HPDE6-E6E7 (cell line): ENCODE measurements around the gene GPR6.
A peak's percentile ranks its signal among the peaks of the same experiment; 100 is the strongest.

Experiments used
- DNase-seq: peaks from one replicate; pipeline ENCODE4 v3.0.0; 2011; ENCODE audit warnings: missing footprints; ENCODE audit errors: extremely low spot score

Gene GPR6, protein sequence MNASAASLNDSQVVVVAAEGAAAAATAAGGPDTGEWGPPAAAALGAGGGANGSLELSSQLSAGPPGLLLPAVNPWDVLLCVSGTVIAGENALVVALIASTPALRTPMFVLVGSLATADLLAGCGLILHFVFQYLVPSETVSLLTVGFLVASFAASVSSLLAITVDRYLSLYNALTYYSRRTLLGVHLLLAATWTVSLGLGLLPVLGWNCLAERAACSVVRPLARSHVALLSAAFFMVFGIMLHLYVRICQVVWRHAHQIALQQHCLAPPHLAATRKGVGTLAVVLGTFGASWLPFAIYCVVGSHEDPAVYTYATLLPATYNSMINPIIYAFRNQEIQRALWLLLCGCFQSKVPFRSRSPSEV

DNA sequence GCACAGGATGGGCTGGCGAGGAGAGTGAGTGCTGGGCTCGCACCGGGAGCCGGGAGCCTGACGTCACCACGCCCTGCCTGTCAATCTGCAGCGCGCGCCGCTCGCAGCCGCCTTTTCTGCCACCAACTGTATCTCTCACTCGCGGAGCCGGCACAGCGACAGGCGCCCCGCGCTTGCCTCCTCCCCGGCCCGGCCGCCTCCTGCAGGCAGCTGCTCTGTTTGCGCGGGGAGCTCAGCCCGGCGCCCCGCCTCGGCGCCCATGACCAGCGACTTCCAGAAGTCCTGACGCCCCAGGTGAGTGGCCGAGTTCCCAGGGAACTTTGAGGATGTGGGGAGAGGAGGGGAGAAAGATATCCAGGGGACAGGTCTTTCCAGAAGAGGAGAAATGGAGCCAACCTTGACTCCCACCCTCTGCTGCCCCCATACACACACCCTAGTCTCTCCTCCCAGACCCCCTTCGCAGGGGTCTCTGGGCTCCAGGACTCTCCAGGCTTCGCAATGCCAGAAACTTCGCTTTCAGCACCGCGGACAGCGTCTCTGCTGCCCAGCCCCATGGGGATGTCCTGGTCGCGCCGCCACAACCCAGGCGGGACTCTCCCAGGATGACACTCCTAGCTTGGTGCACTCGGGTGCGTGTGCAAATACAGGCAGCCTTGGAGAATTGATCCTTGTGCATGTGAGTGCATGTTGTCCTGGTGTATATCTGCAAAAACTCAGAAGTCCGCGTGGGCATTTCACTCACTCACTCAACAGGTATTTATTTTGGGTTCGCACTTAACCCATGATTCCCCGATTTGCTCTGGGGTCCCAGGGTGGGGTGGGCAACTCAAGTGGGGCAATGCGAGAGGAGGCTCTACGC, at the start of gene GPR6:
TSS of gene GPR6 (plus strand) at position 138 of the 859 bp plus-strand sequence. CDS start 802 bp downstream, outside the sequence.
- peak; percentile 40 for DNase-seq

DNA sequence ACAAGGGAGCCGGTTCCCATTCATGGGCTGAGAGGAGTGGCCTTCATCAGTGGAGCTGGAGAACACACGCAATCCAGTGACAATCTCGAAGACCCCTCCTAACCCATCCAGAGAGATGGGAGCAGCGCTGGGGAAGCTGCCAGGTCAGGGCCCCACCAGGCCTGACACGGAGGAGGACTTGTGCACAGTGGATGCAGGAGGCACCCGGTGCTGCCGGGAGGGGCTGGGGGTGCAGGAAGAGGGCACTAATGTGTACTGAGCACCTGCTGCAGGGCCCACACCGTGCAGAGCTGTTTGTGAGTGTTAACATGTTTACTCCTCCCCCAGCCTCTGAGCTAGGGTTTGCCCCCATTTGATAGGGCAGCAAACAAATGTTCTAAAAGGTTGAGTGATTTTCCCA, 43.8 kb upstream of the GPR6 start:
- DNase-seq, result no peak

DNA sequence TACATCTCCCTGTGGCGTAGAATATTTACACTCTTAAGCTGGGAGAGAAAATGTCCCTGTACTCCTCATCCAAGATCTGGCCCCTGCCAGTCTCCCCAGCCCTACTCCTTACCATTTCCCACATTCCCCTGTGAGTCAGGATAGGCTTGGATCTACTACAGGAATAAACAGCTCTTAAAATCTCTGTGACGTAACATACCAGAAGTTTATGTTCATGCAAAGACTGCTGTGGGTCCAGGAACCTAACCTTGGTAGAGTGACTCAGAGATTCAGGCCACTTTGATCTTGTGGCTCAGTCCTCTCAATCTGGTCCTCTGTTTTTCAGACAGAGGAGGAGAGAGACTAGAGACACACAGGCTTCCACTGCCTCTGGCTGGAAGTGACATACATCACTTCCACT, 38.5 kb upstream of the GPR6 start:
- no peak for DNase-seq

DNA sequence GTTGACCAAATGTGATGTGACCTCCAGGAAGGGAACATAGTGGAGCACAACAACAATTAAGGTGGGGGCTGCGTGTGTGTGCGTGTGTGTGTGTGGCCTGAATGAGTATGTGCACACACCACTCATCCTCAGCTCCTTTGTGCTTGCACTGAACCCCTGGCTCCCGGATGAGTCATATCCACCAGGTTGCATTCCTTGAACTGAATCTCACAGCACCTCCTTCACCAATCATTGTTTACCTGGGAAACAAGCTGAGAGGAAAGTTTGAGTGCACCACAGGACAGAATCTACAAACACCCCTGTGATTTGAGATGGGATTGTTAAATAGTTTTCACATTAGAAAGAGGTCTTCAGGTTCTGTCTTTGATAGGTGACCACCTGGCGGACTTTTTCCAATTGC, 33.7 kb upstream of the GPR6 start:
- DNase-seq, result peak; percentile 78

DNA sequence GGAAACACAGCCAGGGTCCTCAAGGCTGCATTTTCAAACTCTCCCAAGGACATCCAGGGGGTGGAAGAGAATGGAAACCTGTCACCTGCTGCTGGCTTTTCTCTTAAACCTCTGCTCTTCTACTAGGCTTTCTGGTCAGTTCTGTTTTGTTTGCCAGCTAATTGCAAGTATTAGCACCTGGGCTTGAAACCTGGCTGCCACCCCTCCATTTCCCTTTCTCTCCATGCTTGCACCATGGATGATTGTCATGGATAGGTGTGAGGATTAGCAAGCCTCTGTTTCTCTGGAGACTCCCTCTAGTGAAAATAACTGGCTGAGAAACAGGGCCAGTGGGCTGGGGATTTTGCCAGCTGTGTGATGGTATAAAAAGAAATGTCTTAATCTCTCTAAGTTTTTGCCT, 33.0 kb upstream of the GPR6 start:
- no peak for DNase-seq

DNA sequence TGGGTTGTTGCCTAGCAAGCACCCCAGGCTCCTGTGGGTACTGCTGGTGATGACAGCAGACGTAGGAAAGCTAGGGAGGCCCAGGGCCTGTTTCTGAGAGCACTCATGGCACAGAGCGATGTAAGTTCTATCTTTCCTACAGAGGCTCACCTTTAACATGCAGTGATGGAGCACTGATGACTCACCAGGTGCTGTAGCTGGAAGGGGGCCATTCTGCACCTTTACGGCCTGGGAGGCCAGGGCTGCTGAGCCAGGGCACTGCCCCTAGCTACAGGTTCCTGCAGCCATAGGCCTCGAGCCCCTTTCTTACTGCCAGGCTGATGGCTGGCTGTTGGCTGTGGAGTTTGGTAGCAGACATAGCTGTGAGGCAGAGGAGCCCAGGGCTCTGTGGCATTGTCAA, 31.1 kb upstream of the GPR6 start:
- no peak for DNase-seq

DNA sequence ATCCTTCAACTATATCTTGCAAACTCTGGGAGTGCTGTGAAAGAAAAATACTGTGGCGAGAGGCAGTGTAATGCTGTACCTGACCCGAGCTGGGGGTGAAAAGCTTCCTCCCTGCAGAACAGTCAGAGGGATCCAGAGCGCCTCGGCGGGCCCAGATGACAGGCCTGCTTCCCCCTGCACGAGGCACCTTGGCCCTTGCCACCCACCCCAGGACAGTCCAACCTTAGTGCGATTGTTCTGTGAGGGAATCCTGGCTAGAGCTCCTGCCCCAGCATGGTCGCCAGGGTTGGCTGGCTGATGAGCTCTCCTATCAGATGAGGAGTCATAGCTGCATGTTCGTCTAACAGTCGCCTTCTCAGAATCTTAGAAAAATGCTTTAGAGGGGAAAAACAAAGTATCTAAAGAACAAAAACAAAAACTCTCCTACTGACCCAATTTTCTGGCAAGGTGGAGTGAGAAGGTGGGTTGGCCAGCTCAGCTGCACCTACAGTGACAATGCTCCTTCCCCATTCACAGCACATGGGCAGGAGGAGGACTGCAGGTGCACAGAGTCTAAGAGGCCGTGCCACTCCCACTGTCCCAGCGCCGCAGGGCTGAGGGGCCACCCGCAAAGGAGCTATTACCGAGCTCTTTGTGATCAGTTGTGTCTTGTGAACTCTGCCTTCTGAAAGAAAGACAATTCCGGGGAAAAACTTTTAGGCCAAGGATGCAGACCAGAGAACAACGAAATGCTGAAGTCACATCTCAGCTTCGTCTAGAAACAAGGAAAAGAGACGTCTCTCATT, 28.6 kb upstream of the GPR6 start:
- DNase-seq, result no peak

DNA sequence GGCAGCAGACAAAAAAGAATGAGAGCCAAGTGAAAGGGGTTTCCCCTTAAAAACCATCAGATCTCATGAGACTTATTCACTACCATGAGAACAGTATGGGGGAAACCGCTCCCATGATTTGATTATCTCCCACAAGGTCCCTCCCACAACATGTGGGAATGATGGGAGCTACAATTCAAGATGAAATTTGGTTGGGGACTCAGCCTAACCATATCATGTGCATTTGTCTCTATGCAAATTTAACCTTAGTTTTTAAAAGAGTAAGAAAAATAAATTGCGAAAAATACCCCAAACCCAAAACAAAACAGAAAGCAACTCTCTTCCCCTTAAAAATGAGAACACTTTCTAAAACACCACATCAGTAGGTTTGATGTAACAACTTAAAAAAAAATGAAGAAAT, 22.6 kb upstream of the GPR6 start:
- DNase-seq, result no peak

DNA sequence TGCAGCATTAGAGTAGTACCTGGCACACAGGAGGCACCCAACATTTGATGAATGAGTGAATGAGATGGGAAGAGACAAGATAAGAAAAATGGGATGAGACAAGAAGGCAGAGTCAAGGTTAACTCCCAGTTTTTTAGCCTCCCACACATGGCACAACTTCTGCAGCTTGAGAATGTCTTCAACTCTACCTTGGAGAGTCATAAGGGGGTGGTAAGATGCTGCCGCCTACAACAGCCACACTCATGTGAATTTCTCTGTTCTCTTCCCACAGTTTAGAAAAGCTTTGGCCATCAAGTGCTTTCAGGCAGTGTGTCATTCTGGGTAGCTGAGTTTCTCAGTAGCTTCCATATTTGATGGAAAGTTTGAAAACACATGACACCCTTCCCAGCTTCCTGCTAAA, 19.5 kb upstream of the GPR6 start:
- no peak for DNase-seq

DNA sequence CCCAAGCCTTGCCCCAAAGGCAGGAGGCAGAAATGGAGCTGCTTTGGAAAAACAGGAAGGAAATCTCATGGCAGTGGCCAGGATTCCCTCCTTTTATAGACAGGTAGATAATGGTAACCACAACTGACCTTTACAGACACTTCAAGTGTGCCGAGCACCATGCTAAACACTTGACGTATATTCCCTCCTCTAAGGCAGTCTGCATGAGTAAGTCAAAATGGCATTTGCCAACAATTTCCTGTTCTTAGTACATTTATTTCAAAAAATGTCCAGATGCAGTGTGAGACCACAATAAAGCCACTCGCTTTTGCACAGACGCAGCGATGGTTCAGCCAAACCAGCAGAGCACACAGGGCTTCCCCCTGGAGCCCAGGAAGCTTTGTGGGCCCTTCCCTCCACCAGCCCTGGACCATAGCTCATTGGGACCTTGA, 16.5 kb upstream of the GPR6 start:
- DNase-seq, result peak; percentile 70

DNA sequence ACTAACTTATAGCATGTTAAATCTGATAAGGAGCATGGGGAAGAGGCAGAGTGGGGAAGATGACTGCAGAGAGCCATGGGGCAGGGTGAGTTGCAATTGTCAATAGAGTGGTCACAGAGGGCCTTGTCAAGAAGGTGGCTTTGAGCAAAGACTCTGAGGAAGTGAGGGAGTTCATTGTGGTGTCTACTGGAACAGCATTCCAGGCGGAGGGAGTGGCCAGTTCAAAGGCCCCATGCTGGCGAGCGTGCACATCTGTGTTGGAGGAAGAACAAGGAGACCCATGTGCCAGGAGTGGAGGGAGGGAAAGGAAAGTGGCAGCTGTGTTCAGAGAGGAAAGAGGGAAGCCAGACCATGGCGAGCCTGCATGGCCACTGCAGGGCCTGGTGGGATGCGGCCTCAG, 15.8 kb upstream of the GPR6 start:
- DNase-seq, result no peak

DNA sequence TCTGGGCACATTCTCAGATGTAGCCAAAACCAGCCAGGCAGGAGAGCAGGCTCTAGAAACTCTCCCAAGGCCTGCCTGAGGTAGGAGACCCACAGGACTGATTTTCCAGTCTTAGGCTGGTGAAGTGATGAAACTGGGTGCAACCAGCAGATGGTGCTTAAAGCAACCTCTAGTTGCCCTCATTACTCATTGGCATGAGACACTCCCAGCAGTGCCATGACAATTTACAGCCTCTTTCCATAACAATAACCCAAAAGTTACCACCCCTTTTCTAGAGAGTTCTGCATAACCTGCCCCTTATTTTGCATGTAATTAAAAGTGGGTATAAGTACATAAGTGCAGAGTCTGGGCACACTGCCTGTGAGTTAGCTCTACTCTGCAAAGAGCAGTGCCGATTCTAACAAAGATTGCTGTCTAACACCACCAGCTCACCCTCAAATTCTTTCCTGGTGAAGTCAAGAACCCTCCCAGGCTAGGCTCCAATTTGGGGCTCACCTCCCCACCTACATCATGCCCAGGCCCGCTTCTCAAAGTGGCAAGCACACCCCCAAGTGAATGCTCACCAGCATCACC, 14.4 kb upstream of the GPR6 start:
- DNase-seq, result no peak

DNA sequence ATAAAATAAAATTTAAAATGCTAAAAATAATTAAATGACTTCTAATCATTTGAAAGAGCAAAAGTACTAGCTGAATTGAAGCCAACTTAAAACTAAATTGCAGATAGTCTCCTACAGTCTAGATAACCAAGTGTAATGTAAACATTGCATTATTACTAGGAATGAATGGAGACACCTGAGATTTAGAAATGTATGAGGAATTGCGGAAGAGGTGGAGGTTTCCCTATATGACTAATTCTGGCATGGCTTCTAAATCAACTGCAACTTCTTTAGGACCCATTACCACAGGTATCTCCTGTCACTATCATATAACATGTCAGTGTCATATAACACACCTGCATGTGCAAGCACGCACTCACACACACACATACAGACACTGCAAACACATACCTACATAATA, 13.2 kb upstream of the GPR6 start:
- peak; percentile 46 for DNase-seq

DNA sequence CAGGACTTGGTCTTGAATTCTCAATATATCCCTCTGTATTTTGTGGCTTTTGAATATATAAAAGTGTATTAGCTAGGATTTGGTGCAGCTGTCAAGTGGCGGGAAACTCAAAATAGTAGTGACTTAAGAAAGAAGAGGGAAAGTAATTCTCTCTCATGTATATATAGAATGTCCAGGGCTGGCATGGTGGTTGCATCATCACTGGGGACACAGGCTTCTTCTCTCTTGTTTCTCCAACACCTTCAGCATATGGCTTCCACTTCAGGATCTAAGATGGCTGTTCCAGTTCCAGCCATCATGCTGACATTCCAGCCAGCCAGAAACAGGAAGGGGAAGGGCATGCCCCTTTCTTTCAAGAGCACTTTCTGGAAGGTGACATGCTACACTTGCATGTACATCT, 11.8 kb upstream of the GPR6 start:
- no peak for DNase-seq

DNA sequence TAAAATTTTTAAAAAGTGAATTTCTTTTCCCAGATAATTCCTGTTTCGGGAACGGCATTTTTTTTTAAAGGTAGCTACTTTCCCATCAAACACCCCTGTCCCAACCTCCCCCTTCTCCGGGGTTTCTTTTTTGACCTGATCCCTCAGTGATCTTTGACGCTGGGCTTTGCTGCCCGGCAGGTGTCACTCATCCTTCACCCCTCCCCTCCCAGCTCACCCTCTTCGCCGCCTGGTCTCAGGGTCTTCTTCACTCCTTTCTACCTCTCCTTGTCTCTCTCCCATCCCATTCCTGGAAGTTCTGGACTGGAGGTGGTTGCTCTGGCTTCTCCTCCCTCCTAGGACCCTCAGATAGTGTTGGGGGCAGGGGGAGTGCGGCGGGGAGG, 329 bp upstream of the GPR6 start:
- DNase-seq, result no peak

DNA sequence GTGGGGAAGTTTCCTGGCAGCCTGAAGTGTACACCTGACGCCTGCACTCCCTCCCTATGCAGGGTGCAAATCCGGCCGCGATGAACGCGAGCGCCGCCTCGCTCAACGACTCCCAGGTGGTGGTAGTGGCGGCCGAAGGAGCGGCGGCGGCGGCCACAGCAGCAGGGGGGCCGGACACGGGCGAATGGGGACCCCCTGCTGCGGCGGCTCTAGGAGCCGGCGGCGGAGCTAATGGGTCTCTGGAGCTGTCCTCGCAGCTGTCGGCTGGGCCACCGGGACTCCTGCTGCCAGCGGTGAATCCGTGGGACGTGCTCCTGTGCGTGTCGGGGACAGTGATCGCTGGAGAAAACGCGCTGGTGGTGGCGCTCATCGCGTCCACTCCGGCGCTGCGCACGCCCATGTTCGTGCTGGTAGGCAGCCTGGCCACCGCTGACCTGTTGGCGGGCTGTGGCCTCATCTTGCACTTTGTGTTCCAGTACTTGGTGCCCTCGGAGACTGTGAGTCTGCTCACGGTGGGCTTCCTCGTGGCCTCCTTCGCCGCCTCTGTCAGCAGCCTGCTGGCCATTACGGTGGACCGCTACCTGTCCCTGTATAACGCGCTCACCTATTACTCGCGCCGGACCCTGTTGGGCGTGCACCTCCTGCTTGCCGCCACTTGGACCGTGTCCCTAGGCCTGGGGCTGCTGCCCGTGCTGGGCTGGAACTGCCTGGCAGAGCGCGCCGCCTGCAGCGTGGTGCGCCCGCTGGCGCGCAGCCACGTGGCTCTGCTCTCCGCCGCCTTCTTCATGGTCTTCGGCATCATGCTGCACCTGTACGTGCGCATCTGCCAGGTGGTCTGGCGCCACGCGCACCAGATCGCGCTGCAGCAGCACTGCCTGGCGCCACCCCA, 1.2 kb downstream of the GPR6 start:
- no peak for DNase-seq

DNA sequence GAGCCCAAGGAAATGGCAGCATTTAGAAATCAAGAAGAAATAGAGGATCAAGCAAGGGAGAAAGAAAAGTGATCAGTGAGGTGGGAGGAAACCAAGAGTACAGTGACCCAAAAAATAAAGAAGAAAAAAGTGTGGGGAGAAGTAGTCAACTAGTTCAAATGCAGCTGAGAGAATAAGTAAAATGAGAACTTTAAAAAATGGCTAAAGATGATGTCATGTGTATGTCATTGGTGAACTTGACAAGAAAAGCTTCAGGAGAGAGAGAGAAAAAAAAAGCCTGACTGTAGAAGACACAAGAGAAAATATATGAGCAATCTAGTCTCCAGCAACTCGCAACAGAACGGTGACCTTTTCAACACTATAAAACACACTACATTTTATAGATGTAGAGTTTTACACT, 6.3 kb downstream of the GPR6 start:
- no peak for DNase-seq

DNA sequence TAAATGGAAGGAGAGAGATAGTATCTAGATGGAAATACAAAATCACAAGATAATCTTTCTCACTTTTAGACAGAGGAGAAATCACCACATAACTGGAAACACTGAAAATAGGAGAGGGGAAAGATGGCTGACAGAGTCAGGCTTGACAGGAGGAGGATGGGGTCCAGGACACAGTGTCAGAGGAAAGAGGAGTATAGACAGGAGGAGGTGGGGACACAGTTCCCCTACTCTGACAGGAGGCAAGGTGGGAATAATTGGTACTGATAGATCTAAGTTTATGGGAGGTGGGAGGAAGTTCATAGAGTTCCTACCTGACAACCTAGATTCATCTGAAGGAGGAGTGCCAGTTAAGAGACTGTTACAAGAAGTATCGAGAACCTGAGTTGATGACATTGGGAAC, 9.1 kb downstream of the GPR6 start:
- no peak for DNase-seq

DNA sequence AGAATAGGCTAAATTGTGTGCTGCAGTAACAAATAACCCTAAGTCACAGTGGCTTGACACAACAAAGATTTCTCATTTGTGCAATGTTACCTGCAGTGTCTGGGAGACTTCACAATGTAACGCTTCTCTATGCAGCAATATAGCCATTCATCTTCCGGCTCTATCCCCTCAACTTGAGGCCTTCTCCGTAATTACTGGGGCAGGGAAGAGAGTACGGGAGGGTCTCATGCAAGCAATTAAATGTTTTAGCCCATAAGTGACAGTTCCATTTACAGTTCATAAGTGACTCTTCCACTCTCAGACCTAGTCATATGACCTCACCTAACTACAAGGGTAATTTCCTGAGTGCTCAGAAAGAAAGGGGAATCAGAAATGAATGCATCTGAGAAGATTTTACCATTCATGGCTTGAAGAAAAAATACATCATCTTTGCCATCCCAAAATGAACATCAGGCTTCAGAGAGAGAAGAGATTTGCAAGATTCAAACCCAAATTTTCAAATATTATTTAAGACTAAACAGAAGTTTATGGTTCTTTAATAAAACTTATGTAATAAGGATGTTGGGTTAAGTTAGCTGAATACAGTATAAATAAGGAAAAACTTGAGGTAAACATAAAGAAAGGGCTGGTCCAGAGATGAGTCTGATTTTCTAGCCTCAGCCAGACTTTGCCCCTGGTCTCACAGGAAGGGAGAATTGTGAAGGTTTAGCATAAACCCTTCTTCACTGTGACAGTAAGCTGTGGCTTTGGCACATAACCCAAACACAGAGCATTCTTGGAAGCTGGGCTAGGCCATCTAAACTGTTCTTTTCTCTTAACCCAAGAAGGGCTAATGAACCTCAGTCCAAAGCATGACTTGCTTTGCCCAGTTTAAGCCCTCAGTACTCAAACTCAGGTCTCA, 13.3 kb downstream of the GPR6 start:
- DNase-seq, result no peak
